Activated T-helper 9 cell treated with anti-CD3 and anti-CD28 coated beads, Interleukin-2, amount 50 U/mL, for 16 hours (primary cell): Measurements from ENCODE around the gene FLRT3.

Experiments used
- DNase-seq: peaks from one replicate; pipeline ENCODE4 v3.0.0-alpha.2; 2020; ENCODE audit warnings: low read depth

FLRT3 gene

GRCh38 chr20:14319704-14320103 lies 17.7 kb downstream of the FLRT3 start:
- DNase-seq: no peak

- no peak for DNase-seq
Measured at GRCh38 chr20:14313341-14314020, 23.9 kb downstream of the FLRT3 start.

GRCh38 chr20:14312001-14312400 lies 25.4 kb downstream of the FLRT3 start:
- DNase-seq: no peak

- no peak for DNase-seq
Measured at GRCh38 chr20:14310977-14311627, 26.3 kb downstream of the FLRT3 start.

GRCh38 chr20:14307956-14308355 lies 29.5 kb downstream of the FLRT3 start:
- no peak for DNase-seq

GRCh38 chr20:14304472-14304871 lies 32.9 kb downstream of the FLRT3 start:
- DNase-seq: no peak

- no peak for DNase-seq
Measured at GRCh38 chr20:14303651-14304050, 33.8 kb downstream of the FLRT3 start.

- no peak for DNase-seq
Measured at GRCh38 chr20:14303106-14303505, 34.3 kb downstream of the FLRT3 start.

GRCh38 chr20:14299831-14300230 lies 37.6 kb downstream of the FLRT3 start:
- DNase-seq: no peak

GRCh38 chr20:14295770-14296309 lies 41.6 kb downstream of the FLRT3 start:
- DNase-seq: no peak

- DNase-seq: no peak
Measured at GRCh38 chr20:14295238-14295637, 42.2 kb downstream of the FLRT3 start.

- DNase-seq: no peak
Measured at GRCh38 chr20:14291502-14291901, 45.9 kb downstream of the FLRT3 start.

GRCh38 chr20:14288341-14289330 lies 48.8 kb downstream of the FLRT3 start:
- DNase-seq: no peak

GRCh38 chr20:14284443-14284842 lies 53.0 kb downstream of the FLRT3 start:
- no peak for DNase-seq

- DNase-seq: no peak
Measured at GRCh38 chr20:14282140-14282539, 55.3 kb downstream of the FLRT3 start.
